ENCODE results near the gene PPIA.

The PPIA gene

GRCh38 chr7:44791278-44792219 lies 4.9 kb upstream of the PPIA start:
- H3K4me2 ChIP-seq (ENCODE audit: low read depth, low read length): peak overlapping the region; percentile 2; the same call in 1 of the 2 replicates
- peak; percentile 79 for DNase-seq
- no peak overlapping the region for H3K4me3 ChIP-seq (ENCODE audit: low read length)
- H4K20me1 ChIP-seq (ENCODE audit: insufficient read depth, low read length): no peaks in the 10 kb centered on the region
- peaks cover 13% of the 10 kb centered on the region for H3K79me2 ChIP-seq (ENCODE audit: low read length)
- H2AFZ ChIP-seq (ENCODE audit: low read length): no peak overlapping the region
- TF ChIP-seq CTCF (IDR thresholded peaks at IDR 0.05; ENCODE audit: low read length) (peak; percentile 23; the same call in 1 of the 2 replicates), EZH2 (optimal IDR thresholded peaks at IDR 0.05; ENCODE audit: low read depth, low read length) (no peak), EZH2phosphoT487 (IDR thresholded peaks at IDR 0.05; ENCODE audit: low read length) (no peak)
- peaks cover 22% of the 10 kb centered on the region for H3K4me1 ChIP-seq (ENCODE audit: low read length)
- H3K9me2 ChIP-seq (replicated peaks; ENCODE audit: insufficient read depth, low read length): no peaks in the 10 kb centered on the region
- no peak overlapping the region for H3K9ac ChIP-seq (ENCODE audit: low read length)
- H3K27me3 ChIP-seq (replicated peaks; ENCODE audit: insufficient read depth, low read length): no peaks in the 10 kb centered on the region
- peak overlapping the region; percentile 62; the same call in 1 of the 2 replicates for H3K27ac ChIP-seq (ENCODE audit: low read length)
- no peaks in the 10 kb centered on the region for H3K36me3 ChIP-seq (replicated peaks; ENCODE audit: insufficient read depth, low read length)
- H3F3A ChIP-seq (ENCODE audit: insufficient read depth, low read length): peaks cover 40% of the 10 kb centered on the region
- H3K9me3 ChIP-seq (replicated peaks; ENCODE audit: insufficient read depth, low read length): no peaks in the 10 kb centered on the region

GRCh38 chr7:44793919-44794318 lies 2.6 kb upstream of the PPIA start:
- peaks cover 23% of the 10 kb centered on the region for H3K4me1 ChIP-seq (ENCODE audit: low read length)
- no peaks in the 10 kb centered on the region for H3K9me2 ChIP-seq (replicated peaks; ENCODE audit: insufficient read depth, low read length)
- no peaks in the 10 kb centered on the region for H3K9me3 ChIP-seq (replicated peaks; ENCODE audit: insufficient read depth, low read length)
- H3F3A ChIP-seq (ENCODE audit: insufficient read depth, low read length): peaks cover 53% of the 10 kb centered on the region
- TF ChIP-seq EZH2phosphoT487 (IDR thresholded peaks at IDR 0.05; ENCODE audit: low read length) (no peak), CTCF (IDR thresholded peaks at IDR 0.05; ENCODE audit: low read length) (no peak), EZH2 (optimal IDR thresholded peaks at IDR 0.05; ENCODE audit: low read depth, low read length) (no peak)
- no peak overlapping the region for H3K4me2 ChIP-seq (ENCODE audit: low read depth, low read length)
- peaks cover 36% of the 10 kb centered on the region for H3K79me2 ChIP-seq (ENCODE audit: low read length)
- H3K36me3 ChIP-seq (replicated peaks; ENCODE audit: insufficient read depth, low read length): peaks cover 5% of the 10 kb centered on the region; the same call in 1 of the 2 replicates
- no peak overlapping the region for H3K4me3 ChIP-seq (ENCODE audit: low read length)
- no peak for DNase-seq
- H3K27me3 ChIP-seq (replicated peaks; ENCODE audit: insufficient read depth, low read length): no peaks in the 10 kb centered on the region
- H3K9ac ChIP-seq (ENCODE audit: low read length): no peak overlapping the region
- H2AFZ ChIP-seq (ENCODE audit: low read length): no peak overlapping the region
- peaks cover 15% of the 10 kb centered on the region for H4K20me1 ChIP-seq (ENCODE audit: insufficient read depth, low read length)
- no peak overlapping the region for H3K27ac ChIP-seq (ENCODE audit: low read length)

- Histone ChIP-seq H3K4me2 (ENCODE audit: low read depth, low read length) (no peak overlapping the region), H3K9me2 (replicated peaks; ENCODE audit: insufficient read depth, low read length) (no peaks in the 10 kb centered on the region), H4K20me1 (ENCODE audit: insufficient read depth, low read length) (peaks cover 19% of the 10 kb centered on the region), H3K4me1 (ENCODE audit: low read length) (peaks cover 24% of the 10 kb centered on the region), H3K9ac (ENCODE audit: low read length) (no peak overlapping the region), H3K36me3 (replicated peaks; ENCODE audit: insufficient read depth, low read length) (peaks cover 8% of the 10 kb centered on the region; the same call in 1 of the 2 replicates), H3K9me3 (replicated peaks; ENCODE audit: insufficient read depth, low read length) (no peaks in the 10 kb centered on the region), H3K79me2 (ENCODE audit: low read length) (peaks cover 40% of the 10 kb centered on the region), H3K4me3 (ENCODE audit: low read length) (no peak overlapping the region), H3K27me3 (replicated peaks; ENCODE audit: insufficient read depth, low read length) (no peaks in the 10 kb centered on the region), H3K27ac (ENCODE audit: low read length) (no peak overlapping the region), H3F3A (ENCODE audit: insufficient read depth, low read length) (peaks cover 57% of the 10 kb centered on the region), H2AFZ (ENCODE audit: low read length) (no peak overlapping the region)
- DNase-seq: no peak
- TF ChIP-seq EZH2phosphoT487 (IDR thresholded peaks at IDR 0.05; ENCODE audit: low read length) (no peak), EZH2 (optimal IDR thresholded peaks at IDR 0.05; ENCODE audit: low read depth, low read length) (no peak), CTCF (IDR thresholded peaks at IDR 0.05; ENCODE audit: low read length) (no peak)
Measured at GRCh38 chr7:44794331-44794730, 2.1 kb upstream of the PPIA start.
